ENCODE data around the gene SLC35F1.
"Not testable (repeated sequence)": the region's sequence is repeated elsewhere in the genome, so short reads cannot be mapped to it uniquely, and the experiment has no call there.

The SLC35F1 gene

DNA sequence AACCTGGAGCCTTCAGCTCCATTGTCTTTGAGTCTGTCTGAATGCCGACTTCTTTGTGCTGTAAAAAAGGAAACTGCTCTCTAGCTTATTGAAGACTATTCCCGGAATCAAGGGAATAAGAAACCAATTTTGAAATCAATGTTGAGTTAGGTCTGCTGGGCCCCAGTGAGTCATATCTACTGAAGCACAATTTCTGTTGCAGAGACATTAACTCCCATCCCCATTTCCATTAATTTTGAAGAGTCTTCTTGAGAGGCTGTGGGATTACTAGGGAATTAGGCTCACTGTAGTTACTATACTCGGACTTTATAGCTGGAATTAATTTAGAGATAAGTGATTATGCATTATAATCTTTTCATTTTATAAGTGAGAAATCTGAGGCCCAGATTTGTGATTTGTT, 116.7 kb downstream of the SLC35F1 start:
- H3K4me3 ChIP-seq (ENCODE audit: control insufficient read depth in 1 of 7, extremely low read depth in 1 of 7, insufficient read depth in 4 of 7, low read depth in 2 of 7, low read length in 6 of 7): no peak overlapping the region
- H3K36me3 ChIP-seq (ENCODE audit: control insufficient read depth in 4 of 4, insufficient read depth in 4 of 4, low read length in 3 of 4): no peaks in the 10 kb centered on the region
- no peaks in the 10 kb centered on the region for H3K9me3 ChIP-seq (ENCODE audit: control extremely low read depth in 1 of 5, control insufficient read depth in 4 of 5, insufficient read depth in 2 of 5, low read depth in 1 of 5, low read length in 4 of 5)
- WGBS (ENCODE audit: insufficient coverage): 95% methylated on average over 2 of the region's 3 CpGs
- no peak overlapping the region for H3K27ac ChIP-seq (ENCODE audit: insufficient read depth in 1 of 2, low read depth in 1 of 2, low read length in 2 of 2, poor library complexity in 1 of 2, severe bottlenecking in 2 of 2)
- H3K27me3 ChIP-seq (replicated peaks in 2 of 5; ENCODE audit: control insufficient read depth in 4 of 5, insufficient read depth in 5 of 5, low read length in 4 of 5): no peaks in the 10 kb centered on the region
- POLR2A ChIA-PET: no interaction called here
- H3K4me1 ChIP-seq (ENCODE audit: control extremely low read depth in 1 of 4, control insufficient read depth in 4 of 4, insufficient read depth in 4 of 4, low read length in 3 of 4): no peaks in the 10 kb centered on the region
- DNase-seq: no peak
- CTCF ChIA-PET: no interaction called here

DNA sequence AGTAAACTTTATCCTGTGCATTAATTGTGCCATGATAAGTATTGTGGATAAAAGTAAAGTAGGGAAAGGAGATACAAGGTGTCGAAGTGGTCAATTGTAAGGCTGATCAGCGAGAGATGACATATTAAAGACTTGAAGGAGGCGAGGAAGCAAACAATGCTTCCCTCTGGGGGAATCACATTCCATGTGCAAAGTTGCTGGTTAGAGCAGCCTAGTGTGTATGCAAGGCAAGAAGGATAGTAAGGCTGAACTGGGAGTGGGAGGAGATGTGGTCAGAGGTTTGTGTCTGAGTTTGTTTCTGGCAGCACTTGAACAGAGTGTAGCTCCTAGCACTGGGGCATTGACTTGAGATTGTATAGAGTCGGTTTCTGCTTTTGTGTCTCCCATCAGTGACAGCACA, 122.9 kb downstream of the SLC35F1 start:
- Histone ChIP-seq H3K4me1 (ENCODE audit: control extremely low read depth in 1 of 4, control insufficient read depth in 4 of 4, insufficient read depth in 4 of 4, low read length in 3 of 4) (no peaks in the 10 kb centered on the region), H3K4me3 (ENCODE audit: control insufficient read depth in 1 of 7, extremely low read depth in 1 of 7, insufficient read depth in 4 of 7, low read depth in 2 of 7, low read length in 6 of 7) (no peak overlapping the region), H3K27me3 (replicated peaks in 2 of 5; ENCODE audit: control insufficient read depth in 4 of 5, insufficient read depth in 5 of 5, low read length in 4 of 5) (no peaks in the 10 kb centered on the region), H3K9me3 (ENCODE audit: control extremely low read depth in 1 of 5, control insufficient read depth in 4 of 5, insufficient read depth in 2 of 5, low read depth in 1 of 5, low read length in 4 of 5) (no peaks in the 10 kb centered on the region), H3K36me3 (ENCODE audit: control insufficient read depth in 4 of 4, insufficient read depth in 4 of 4, low read length in 3 of 4) (no peaks in the 10 kb centered on the region), H3K27ac (ENCODE audit: insufficient read depth in 1 of 2, low read depth in 1 of 2, low read length in 2 of 2, poor library complexity in 1 of 2, severe bottlenecking in 2 of 2) (no peak overlapping the region)
- POLR2A ChIA-PET: no interaction called here
- CTCF ChIA-PET: no interaction called here
- DNase-seq: no peak
- WGBS (ENCODE audit: insufficient coverage): 100% methylated on average over 3 of the region's 4 CpGs

DNA sequence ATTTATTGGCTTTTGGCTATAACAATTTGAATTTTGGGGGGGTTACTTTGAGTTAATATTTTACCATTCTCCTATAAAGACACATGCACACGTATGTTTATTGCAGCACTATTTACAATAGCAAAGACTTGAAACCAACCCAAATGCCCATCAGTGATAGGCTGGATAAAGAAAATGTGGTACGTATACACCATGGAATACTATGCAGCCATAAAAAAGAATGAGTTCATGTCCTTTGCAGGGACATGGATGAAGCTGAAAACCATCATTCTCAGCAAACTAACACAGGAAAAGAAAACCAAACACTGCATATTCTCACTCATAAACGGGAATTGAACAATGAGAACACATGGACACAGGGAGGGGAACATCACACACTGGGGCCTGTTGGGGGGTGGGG, 130.4 kb downstream of the SLC35F1 start:
- H3K27ac ChIP-seq (ENCODE audit: insufficient read depth in 1 of 2, low read depth in 1 of 2, low read length in 2 of 2, poor library complexity in 1 of 2, severe bottlenecking in 2 of 2); H3K4me3 ChIP-seq (ENCODE audit: control insufficient read depth in 1 of 7, extremely low read depth in 1 of 7, insufficient read depth in 4 of 7, low read depth in 2 of 7, low read length in 6 of 7); DNase-seq; POLR2A ChIA-PET; H3K9me3 ChIP-seq (ENCODE audit: control extremely low read depth in 1 of 5, control insufficient read depth in 4 of 5, insufficient read depth in 2 of 5, low read depth in 1 of 5, low read length in 4 of 5); CTCF ChIA-PET; H3K36me3 ChIP-seq (ENCODE audit: control insufficient read depth in 4 of 4, insufficient read depth in 4 of 4, low read length in 3 of 4); H3K4me1 ChIP-seq (ENCODE audit: control extremely low read depth in 1 of 4, control insufficient read depth in 4 of 4, insufficient read depth in 4 of 4, low read length in 3 of 4); H3K27me3 ChIP-seq (replicated peaks in 2 of 5; ENCODE audit: control insufficient read depth in 4 of 5, insufficient read depth in 5 of 5, low read length in 4 of 5): not testable (repeated sequence)
- no CpG with 5 or more reads among the region's 3 CpGs for WGBS (ENCODE audit: insufficient coverage)

DNA sequence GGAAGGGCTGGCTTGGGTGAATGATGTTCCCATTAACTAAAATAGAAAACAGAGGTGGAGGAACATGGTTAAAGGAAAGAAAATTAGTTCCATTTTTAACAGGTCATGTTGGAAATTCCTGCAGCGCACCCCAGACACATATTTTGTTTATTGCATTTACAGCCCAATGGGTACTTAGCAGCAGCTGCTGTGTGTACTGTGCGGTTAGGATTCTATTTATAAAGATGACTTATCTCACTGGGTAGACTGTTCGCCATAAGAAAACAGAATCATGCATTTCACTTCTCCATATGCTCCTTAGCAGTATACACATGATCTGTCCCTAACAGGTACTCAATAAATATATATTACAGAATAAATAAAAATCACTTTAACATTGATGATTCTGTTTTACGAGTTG, 135.8 kb downstream of the SLC35F1 start:
- Histone ChIP-seq H3K4me1 (ENCODE audit: control extremely low read depth in 1 of 4, control insufficient read depth in 4 of 4, insufficient read depth in 4 of 4, low read length in 3 of 4) (no peaks in the 10 kb centered on the region), H3K36me3 (ENCODE audit: control insufficient read depth in 4 of 4, insufficient read depth in 4 of 4, low read length in 3 of 4) (no peaks in the 10 kb centered on the region)
- WGBS (ENCODE audit: insufficient coverage): no CpG with 5 or more reads among the region's 4 CpGs

DNA sequence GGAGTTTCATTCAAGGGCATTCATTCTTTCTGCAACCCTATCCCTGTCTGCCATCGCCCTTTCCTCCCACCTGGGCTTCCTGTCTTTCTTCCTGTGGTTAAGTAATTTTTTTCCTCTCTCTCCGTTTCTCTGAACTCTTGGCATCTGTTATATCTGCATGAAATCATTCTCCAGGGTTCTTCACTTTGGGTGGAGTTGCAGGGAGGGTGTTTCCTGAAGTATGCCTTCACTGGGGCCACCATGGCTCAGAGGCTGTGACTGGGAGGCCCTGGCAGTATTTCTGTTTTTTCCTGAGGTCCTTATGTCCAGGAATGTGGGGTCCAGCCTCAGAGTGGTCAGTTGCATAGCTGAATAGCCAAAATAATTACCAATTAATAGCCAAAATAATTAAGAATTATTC, 137.2 kb downstream of the SLC35F1 start:
- CTCF ChIA-PET: no interaction called here
- no peak overlapping the region for H3K4me3 ChIP-seq (ENCODE audit: control insufficient read depth in 1 of 7, extremely low read depth in 1 of 7, insufficient read depth in 4 of 7, low read depth in 2 of 7, low read length in 6 of 7)
- no peak for DNase-seq
- H3K27me3 ChIP-seq (replicated peaks in 2 of 5; ENCODE audit: control insufficient read depth in 4 of 5, insufficient read depth in 5 of 5, low read length in 4 of 5): no peaks in the 10 kb centered on the region
- no CpG with 5 or more reads among the region's 2 CpGs for WGBS (ENCODE audit: insufficient coverage)
- H3K27ac ChIP-seq (ENCODE audit: insufficient read depth in 1 of 2, low read depth in 1 of 2, low read length in 2 of 2, poor library complexity in 1 of 2, severe bottlenecking in 2 of 2): no peak overlapping the region
- POLR2A ChIA-PET: no interaction called here
- H3K36me3 ChIP-seq (ENCODE audit: control insufficient read depth in 4 of 4, insufficient read depth in 4 of 4, low read length in 3 of 4): no peaks in the 10 kb centered on the region
- H3K9me3 ChIP-seq (ENCODE audit: control extremely low read depth in 1 of 5, control insufficient read depth in 4 of 5, insufficient read depth in 2 of 5, low read depth in 1 of 5, low read length in 4 of 5): no peaks in the 10 kb centered on the region
- no peaks in the 10 kb centered on the region for H3K4me1 ChIP-seq (ENCODE audit: control extremely low read depth in 1 of 4, control insufficient read depth in 4 of 4, insufficient read depth in 4 of 4, low read length in 3 of 4)

More for the DNA sequence above, 135.8 kb downstream of the SLC35F1 start:
- ChIA-PET POLR2A (no interaction called here), CTCF (no interaction called here)
- DNase-seq: no peak
- no peaks in the 10 kb centered on the region for H3K27me3 ChIP-seq (replicated peaks in 2 of 5; ENCODE audit: control insufficient read depth in 4 of 5, insufficient read depth in 5 of 5, low read length in 4 of 5)
- H3K4me3 ChIP-seq (ENCODE audit: control insufficient read depth in 1 of 7, extremely low read depth in 1 of 7, insufficient read depth in 4 of 7, low read depth in 2 of 7, low read length in 6 of 7): no peak overlapping the region
- no peak overlapping the region for H3K27ac ChIP-seq (ENCODE audit: insufficient read depth in 1 of 2, low read depth in 1 of 2, low read length in 2 of 2, poor library complexity in 1 of 2, severe bottlenecking in 2 of 2)
- H3K9me3 ChIP-seq (ENCODE audit: control extremely low read depth in 1 of 5, control insufficient read depth in 4 of 5, insufficient read depth in 2 of 5, low read depth in 1 of 5, low read length in 4 of 5): no peaks in the 10 kb centered on the region

DNA sequence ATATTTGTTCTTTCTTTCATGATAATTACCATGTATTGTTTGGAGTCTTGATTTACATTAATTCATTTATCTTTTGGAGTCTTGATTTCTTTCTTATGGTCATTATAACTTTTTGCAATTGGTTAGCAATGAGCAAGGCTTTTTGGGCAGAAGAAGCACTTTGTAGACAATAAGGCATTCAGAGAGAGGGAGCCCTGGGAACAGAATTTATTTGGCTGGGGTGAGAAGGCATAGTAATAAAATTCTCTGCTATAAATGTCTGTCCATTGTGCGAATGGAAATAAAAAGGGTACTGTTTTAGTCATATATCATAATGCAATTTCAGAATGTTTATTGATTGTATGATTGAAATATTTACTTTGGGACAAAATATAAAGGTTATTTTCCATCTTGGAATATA, 147.0 kb downstream of the SLC35F1 start:
- H3K4me1 ChIP-seq (ENCODE audit: control extremely low read depth in 1 of 4, control insufficient read depth in 4 of 4, insufficient read depth in 4 of 4, low read length in 3 of 4): no peaks in the 10 kb centered on the region
- DNase-seq: no peak
- no peaks in the 10 kb centered on the region for H3K27me3 ChIP-seq (replicated peaks in 2 of 5; ENCODE audit: control insufficient read depth in 4 of 5, insufficient read depth in 5 of 5, low read length in 4 of 5)
- WGBS (ENCODE audit: insufficient coverage): no CpG with 5 or more reads among the region's 1 CpG
- ChIA-PET POLR2A (no interaction called here), CTCF (no interaction called here)
- H3K27ac ChIP-seq (ENCODE audit: insufficient read depth in 1 of 2, low read depth in 1 of 2, low read length in 2 of 2, poor library complexity in 1 of 2, severe bottlenecking in 2 of 2): no peak overlapping the region
- H3K36me3 ChIP-seq (ENCODE audit: control insufficient read depth in 4 of 4, insufficient read depth in 4 of 4, low read length in 3 of 4): no peaks in the 10 kb centered on the region
- H3K9me3 ChIP-seq (ENCODE audit: control extremely low read depth in 1 of 5, control insufficient read depth in 4 of 5, insufficient read depth in 2 of 5, low read depth in 1 of 5, low read length in 4 of 5): peaks cover 0 to 3% (median 0%) of the 10 kb centered on the region in 5 experiments
- H3K4me3 ChIP-seq (ENCODE audit: control insufficient read depth in 1 of 7, extremely low read depth in 1 of 7, insufficient read depth in 4 of 7, low read depth in 2 of 7, low read length in 6 of 7): no peak overlapping the region

DNA sequence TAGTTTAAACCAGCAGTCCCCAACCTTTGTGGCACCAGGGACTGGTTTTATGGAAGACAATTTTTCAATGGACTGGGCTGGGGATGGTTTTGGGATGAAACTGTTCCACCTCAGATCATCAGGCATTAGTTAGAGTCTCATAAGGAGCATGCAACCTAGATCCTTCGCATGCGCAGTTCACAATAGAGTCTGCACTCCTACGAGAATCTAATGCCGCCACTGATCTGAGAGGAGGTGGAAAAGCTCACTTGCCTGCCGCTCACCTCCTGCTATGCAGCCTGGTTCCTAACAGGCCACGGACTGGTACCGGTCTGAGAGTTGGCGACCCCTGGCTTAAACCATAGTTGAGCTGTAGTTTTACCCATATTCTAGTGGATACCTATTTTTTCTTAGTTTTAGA, 154.6 kb downstream of the SLC35F1 start:
- DNase-seq: no peak
- Histone ChIP-seq H3K27ac (ENCODE audit: insufficient read depth in 1 of 2, low read depth in 1 of 2, low read length in 2 of 2, poor library complexity in 1 of 2, severe bottlenecking in 2 of 2) (no peak overlapping the region), H3K9me3 (ENCODE audit: control extremely low read depth in 1 of 5, control insufficient read depth in 4 of 5, insufficient read depth in 2 of 5, low read depth in 1 of 5, low read length in 4 of 5) (no peaks in the 10 kb centered on the region), H3K4me3 (ENCODE audit: control insufficient read depth in 1 of 7, extremely low read depth in 1 of 7, insufficient read depth in 4 of 7, low read depth in 2 of 7, low read length in 6 of 7) (no peak overlapping the region), H3K27me3 (replicated peaks in 2 of 5; ENCODE audit: control insufficient read depth in 4 of 5, insufficient read depth in 5 of 5, low read length in 4 of 5) (no peaks in the 10 kb centered on the region), H3K4me1 (ENCODE audit: control extremely low read depth in 1 of 4, control insufficient read depth in 4 of 4, insufficient read depth in 4 of 4, low read length in 3 of 4) (no peaks in the 10 kb centered on the region), H3K36me3 (ENCODE audit: control insufficient read depth in 4 of 4, insufficient read depth in 4 of 4, low read length in 3 of 4) (no peaks in the 10 kb centered on the region)
- ChIA-PET POLR2A (no interaction called here), CTCF (no interaction called here)
- 97% methylated on average over 5 of the region's 8 CpGs for WGBS (ENCODE audit: insufficient coverage)

DNA sequence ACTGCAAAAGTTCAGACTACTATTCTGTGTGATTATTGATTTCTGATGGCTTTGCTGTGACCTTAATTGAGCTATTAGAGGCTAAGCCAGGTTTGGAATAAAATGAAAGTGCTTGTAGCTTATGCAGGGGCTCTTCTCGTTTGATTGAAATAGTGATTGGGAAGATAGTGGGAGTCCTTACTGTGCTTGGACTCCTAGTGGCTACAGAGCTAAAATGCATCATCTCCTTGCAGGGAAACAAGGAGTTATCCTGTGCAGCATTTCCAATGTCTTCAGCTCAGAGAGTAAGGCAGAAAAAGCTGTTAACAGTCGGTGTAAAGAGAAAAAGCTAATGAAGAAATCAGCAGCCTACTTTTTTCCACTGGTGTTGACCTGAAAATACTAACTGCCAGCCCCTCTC, 173.5 kb downstream of the SLC35F1 start:
- Histone ChIP-seq H3K4me3 (ENCODE audit: control insufficient read depth in 1 of 7, extremely low read depth in 1 of 7, insufficient read depth in 4 of 7, low read depth in 2 of 7, low read length in 6 of 7) (no peak overlapping the region), H3K27me3 (replicated peaks in 2 of 5; ENCODE audit: control insufficient read depth in 4 of 5, insufficient read depth in 5 of 5, low read length in 4 of 5) (peaks cover 0 to 3% (median 0%) of the 10 kb centered on the region in 5 experiments), H3K36me3 (ENCODE audit: control insufficient read depth in 4 of 4, insufficient read depth in 4 of 4, low read length in 3 of 4) (no peaks in the 10 kb centered on the region), H3K9me3 (ENCODE audit: control extremely low read depth in 1 of 5, control insufficient read depth in 4 of 5, insufficient read depth in 2 of 5, low read depth in 1 of 5, low read length in 4 of 5) (no peaks in the 10 kb centered on the region), H3K4me1 (ENCODE audit: control extremely low read depth in 1 of 4, control insufficient read depth in 4 of 4, insufficient read depth in 4 of 4, low read length in 3 of 4) (no peaks in the 10 kb centered on the region), H3K27ac (ENCODE audit: insufficient read depth in 1 of 2, low read depth in 1 of 2, low read length in 2 of 2, poor library complexity in 1 of 2, severe bottlenecking in 2 of 2) (no peak overlapping the region)
- 56% methylated on average over 2 of the region's 2 CpGs for WGBS (ENCODE audit: insufficient coverage)
- no peak for DNase-seq
- ChIA-PET POLR2A (no interaction called here), CTCF (no interaction called here)

Measured in common myeloid progenitor, CD34-positive (primary cell).